GM12891 (cell line): ENCODE data around the gene RBM18.

ENCODE experiments used
- POLR2A ChIP-seq: IDR thresholded peaks from 2 replicates; pipeline ENCODE4 v1.6.1; 2011; ENCODE audit warnings: low read depth, low read length, control low read depth
- POLR2AphosphoS5 ChIP-seq: IDR thresholded peaks from 2 replicates; pipeline ENCODE4 v1.6.1; 2011; ENCODE audit warnings: low read depth, low read length, control low read depth
- POU2F2 ChIP-seq: IDR thresholded peaks from 2 replicates; pipeline ENCODE4 v1.6.1; 2011; ENCODE audit warnings: low read depth, mild to moderate bottlenecking, control low read depth, low read length, moderate library complexity
- SPI1 ChIP-seq: IDR thresholded peaks from 2 replicates; pipeline ENCODE4 v1.6.1; 2011; ENCODE audit warnings: low read depth, low read length, control low read depth
- TAF1 ChIP-seq: IDR thresholded peaks from 2 replicates; pipeline ENCODE4 v1.6.1; 2011; ENCODE audit warnings: low read depth, low read length, control low read depth

GRCh38 chr9:122274055-122274454 is 9.4 kb upstream of the RBM18 start:
- no peak for TF ChIP-seq POLR2AphosphoS5
- no peak for TF ChIP-seq POLR2A
- TF ChIP-seq TAF1, result no peak
- TF ChIP-seq POU2F2, result no peak
- TF ChIP-seq SPI1, result no peak
